NK-92 (cell line): Measurements from ENCODE around the gene AP1B1.

ENCODE experiments used
- DNase-seq: peaks from one replicate; lab custom pipeline; 2025; ENCODE audit not compliant: unreplicated experiment; lab: John Stamatoyannopoulos, UW

The AP1B1 gene

DNA sequence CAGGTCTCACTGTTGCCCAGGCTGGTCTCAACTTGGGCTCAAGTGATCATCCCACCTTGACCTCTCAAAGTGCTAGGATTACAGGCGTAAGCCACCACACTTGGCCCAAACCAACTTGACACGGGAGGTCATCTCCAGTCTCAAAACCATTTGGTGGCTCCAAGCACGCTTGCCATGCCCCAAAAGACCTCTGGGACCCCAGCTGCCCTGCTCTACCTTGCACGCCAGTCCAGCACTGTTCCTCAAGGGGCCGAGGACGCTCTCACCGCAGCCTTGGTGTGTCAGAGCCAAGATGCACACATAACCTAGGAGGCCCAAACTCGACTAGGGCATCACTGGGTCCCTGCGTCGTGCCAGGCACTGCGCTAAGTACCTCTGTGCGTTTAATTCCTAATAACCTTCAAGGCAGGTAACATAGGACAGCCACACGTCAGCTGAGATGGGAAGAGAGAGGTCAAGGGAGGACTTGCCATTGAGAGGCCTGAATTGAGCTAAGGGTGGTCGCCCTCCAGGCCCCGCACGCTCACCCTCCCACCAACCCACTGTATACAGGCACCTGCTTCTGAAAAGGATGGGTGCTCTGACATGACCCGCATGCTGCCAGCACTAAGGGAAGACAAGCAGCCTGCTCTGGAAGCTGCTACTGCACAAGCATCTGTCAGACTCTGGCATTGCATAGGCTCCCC is 86.5 kb downstream of the AP1B1 start:
- DNase-seq = no peak

DNA sequence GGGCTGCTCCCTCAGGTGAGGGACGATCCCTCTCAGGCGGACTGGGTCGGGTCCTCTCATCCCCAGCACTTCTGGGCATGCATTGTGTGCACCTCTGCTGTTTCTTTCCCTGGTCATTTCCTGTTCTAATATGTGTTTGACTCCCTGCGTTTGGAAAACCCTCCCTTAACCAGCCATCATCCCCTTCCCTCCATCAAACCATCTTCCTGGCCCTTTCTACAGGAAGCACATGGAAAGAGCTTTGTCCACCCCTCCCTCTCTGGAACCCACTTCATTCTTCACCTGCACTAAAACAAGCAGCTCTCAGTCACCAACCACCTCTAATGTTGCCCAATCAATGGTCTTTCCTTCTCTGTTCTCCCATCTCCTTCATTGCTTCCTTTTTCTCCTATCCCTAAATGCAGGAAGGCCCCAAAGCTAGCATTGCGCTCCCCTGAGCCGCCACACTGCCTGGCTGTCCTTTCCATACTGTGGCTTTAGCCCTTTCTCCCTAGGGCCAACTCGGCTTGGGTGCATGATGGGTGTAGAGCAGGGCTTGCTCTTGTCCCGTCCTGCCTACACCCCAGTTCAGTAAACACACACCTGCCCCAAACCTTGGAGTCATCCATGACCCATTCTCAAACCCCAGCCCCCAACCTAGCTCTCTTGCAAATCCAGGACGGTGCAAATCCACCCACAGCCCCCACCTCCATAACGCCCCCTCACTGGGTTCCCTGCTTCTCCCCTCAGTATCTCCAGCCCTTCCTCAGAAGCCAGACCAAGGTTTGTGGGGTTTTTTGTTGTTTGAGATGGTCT is 87.4 kb downstream of the AP1B1 start:
- no peak for DNase-seq

DNA sequence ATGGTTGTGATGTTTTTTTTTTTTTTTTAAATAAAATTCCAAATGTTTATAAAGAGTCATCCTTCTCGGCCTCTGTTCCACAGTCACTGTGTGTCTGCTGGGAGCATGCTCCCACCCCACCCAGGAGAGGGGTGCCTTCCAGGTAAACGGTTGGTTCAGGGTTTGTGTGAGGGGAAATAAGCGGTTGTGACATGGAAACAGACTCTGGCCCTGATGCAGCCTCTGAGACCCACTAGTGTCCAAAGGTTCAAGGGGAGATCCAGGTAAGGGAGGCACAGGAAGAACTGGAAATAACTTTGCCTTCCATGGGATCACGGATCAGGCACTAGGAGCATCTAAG is 87.9 kb downstream of the AP1B1 start:
- no peak for DNase-seq

DNA sequence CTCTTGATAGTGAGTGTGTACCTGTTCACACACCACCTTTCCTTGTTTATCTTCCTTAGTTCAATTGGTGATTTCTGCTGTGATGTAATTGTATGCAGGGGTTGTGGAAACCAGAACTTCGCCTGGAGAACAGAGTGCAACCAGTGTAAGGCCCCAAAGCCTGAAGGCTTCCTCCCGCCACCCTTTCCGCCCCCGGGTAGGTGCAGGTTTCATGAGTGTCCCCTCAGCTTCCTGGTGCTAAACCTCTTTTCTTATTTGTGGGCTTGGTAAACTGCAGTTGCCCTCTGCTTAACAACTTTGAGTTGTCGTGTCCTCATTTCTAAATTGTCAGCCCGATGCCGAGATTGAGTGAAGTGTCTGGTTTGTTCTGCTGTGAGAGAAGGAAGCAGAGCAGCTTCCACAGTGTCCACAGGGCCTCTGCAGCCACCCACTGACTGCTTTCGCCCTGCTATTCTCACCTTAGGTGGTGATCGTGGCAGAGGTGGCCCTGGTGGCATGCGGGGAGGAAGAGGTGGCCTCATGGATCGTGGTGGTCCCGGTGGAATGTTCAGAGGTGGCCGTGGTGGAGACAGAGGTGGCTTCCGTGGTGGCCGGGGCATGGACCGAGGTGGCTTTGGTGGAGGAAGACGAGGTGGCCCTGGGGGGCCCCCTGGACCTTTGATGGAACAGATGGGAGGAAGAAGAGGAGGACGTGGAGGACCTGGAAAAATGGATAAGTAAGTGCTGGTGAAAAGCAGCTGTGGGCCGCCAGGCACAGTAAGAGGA is 89.1 kb downstream of the AP1B1 start:
- no peak for DNase-seq

DNA sequence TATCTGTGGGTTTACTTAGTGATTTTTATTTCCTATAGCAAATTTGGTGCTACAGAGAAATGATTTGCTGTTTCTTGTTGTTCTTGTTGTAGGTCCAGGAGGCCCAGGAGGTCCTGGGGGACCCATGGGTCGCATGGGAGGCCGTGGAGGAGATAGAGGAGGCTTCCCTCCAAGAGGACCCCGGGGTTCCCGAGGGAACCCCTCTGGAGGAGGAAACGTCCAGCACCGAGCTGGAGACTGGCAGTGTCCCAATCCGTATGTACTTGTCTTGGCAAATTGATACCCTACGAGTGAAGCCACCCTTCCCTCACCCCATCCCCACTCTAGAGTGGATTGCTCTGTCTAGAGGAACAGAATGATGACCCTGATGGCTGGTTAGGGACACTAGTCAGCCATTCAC is 89.7 kb downstream of the AP1B1 start:
- DNase-seq = no peak

DNA sequence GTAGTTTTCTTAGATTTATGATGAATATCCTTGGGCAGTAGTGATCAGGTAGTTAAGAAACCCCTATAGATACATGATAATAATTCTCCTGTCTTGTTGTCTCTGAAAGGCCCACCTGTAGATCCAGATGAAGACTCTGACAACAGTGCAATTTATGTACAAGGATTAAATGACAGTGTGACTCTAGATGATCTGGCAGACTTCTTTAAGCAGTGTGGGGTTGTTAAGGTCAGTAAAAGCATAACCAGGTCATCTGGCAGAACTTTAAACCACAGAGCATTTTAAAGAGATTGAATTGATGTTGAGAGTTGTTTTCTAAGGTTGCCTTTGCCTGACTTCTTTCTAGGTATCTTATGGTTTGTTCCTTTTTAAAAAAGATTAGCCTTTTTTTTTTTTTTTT is 96.0 kb downstream of the AP1B1 start:
- no peak for DNase-seq

DNA sequence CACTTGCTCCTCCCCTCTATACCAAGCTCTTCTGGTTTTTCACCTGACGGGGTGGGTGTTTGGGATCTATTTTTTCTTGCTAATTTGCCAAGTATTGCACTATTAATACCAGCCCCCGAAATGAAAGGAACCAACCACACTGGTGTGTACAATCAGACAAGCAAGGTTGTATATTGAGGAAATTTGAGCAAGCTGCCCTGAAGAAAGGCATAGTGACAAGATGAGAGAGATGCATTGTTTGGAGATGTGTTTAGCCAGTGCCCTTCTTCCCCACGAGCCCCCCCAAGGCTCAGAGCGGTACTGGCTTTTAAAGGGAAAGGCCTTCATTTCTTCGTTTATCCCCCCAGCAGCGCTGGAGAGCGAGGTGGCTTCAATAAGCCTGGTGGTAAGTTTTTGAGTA is 97.2 kb downstream of the AP1B1 start:
- no peak for DNase-seq

DNA sequence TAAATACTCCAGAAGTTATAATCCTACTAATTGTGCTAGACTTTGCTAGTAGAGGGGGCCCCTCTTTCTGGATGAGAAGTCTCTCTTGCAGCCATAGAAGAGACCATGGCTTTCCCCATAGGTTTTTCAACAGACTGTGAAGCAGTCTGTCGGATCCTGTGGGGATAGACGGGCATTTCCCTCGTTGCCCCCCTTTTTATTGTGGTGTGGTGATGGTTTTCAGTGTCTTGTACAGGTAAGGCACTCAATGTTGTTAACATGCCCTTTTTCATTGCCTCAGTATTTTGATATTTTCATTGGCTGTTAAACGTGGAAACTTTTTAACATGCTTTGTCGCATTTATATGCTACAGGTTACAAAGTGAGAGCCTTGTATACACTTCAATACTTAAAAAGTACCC is 98.3 kb downstream of the AP1B1 start:
- no peak for DNase-seq

DNA sequence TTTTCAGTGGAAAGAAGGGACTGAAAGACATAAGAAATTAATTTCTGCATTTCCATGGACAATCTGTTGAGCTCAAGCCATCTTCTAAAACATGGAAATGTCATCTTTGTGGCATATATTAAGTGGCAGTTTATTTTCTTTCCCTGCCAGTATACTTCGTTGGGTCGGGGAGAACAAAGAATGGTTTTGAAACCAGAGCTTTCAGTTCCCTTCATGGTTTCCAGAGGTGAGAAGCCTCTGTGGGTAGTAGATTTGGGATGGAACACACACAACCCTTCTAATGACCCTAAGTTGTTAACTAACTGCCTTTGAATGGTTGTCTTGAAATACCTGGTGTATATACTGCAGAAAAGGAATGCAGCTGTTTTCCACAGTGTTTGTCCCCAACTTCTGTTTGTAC is 99.5 kb downstream of the AP1B1 start:
- DNase-seq = no peak

DNA sequence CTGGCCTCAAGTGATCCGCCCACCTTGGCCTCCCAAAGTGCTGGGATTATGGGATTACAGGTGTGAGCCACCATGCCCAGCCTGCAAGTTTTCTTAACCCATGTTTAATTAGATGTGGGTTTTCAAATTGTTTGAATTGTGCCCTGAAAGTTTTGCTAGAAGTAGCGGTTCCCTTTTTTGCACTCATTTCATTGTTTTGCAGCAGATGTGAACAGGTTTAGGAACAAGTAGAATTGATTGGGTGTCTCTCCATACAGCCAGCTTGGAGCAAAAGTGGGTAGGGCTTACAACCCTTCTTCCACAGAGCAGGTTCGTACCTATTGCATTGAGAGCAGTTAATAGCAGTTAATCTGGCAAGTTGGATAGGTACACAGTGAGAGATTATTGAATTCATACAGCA is 104.2 kb downstream of the AP1B1 start:
- no peak for DNase-seq

DNA sequence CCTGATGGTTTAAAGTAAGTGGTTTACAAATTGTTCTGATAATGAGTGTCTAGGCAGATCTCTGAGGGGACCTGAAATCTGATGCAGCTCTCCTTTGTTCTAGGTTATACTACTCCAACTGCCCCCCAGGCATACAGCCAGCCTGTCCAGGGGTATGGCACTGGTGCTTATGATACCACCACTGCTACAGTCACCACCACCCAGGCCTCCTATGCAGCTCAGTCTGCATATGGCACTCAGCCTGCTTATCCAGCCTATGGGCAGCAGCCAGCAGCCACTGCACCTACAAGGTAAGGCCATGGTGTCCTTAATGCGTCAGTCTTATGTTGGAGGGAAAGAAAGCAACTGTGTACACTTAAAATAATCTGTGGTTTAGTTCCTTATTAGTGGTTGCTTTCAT is 110.4 kb downstream of the AP1B1 start:
- no peak for DNase-seq
